Measurements from ENCODE around the gene TMEM74B. TPM values are rescaled to one million over a fixed set of nuclear protein-coding genes. Genes with fewer than 3 reads are reported as not detected.

TMEM74B gene
- total and polyA plus RNA-seq, 9 of the 15 experiments (the other 6 are each of a cell fraction or from before 2014, with no cell fraction given) = 0.24 to 19.0 (median 7.5) TPM

DNA sequence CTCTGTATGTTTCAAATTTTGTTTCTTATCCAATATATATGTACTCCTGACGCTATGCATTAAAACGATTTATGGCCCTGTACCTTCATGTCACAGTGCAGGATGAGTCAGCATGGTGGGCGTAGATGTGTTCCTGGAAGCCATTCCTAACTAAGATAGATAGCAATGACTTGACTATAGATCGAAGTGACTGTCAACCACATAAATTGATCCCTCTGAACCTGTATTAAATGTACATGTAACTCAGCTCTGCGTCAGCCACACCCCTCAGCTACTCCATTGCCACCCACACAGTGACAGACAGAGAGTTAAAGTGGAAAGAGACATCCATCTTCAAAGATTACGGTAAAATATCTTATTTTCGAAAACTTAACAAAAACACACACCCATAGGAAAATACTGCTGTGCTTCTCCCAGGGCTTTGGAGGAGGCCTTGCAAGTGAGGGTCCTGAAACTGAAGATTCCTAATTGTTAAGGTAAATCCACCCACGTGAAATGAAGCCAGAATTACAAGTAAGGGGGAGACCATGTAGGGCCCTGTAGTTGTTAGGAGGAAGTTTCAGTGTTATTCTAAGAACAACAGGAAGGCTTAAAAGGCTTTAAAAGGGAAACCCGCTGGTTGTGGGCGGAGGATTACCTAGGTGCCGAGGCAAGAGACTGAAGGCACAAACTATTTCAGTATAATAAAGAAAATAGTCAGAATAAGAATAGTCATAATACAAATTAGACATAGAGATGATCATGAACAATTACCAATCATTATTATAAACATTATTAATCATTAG lies 30.8 kb upstream of the TMEM74B start (continued):
- TF ChIP-seq, protein P1, sequence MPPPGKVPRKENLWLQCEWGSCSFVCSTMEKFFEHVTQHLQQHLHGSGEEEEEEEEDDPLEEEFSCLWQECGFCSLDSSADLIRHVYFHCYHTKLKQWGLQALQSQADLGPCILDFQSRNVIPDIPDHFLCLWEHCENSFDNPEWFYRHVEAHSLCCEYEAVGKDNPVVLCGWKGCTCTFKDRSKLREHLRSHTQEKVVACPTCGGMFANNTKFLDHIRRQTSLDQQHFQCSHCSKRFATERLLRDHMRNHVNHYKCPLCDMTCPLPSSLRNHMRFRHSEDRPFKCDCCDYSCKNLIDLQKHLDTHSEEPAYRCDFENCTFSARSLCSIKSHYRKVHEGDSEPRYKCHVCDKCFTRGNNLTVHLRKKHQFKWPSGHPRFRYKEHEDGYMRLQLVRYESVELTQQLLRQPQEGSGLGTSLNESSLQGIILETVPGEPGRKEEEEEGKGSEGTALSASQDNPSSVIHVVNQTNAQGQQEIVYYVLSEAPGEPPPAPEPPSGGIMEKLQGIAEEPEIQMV (tag; conservative IDR thresholded peaks at IDR 0.05; ENCODE audit: low read depth) = no peak
- peak; percentile 81 for TF ChIP-seq MAFG (tag; conservative IDR thresholded peaks at IDR 0.05)
- TF ChIP-seq SREBF2 (CRISPR knock-in tag; IDR thresholded peaks at IDR 0.05) = no peak
- TF ChIP-seq, protein P2, sequence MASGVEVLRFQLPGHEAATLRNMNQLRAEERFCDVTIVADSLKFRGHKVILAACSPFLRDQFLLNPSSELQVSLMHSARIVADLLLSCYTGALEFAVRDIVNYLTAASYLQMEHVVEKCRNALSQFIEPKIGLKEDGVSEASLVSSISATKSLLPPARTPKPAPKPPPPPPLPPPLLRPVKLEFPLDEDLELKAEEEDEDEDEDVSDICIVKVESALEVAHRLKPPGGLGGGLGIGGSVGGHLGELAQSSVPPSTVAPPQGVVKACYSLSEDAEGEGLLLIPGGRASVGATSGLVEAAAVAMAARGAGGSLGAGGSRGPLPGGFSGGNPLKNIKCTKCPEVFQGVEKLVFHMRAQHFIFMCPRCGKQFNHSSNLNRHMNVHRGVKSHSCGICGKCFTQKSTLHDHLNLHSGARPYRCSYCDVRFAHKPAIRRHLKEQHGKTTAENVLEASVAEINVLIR (CRISPR knock-in tag; IDR thresholded peaks at IDR 0.05) = no peak
- TF ChIP-seq ZNF592 (IDR thresholded peaks at IDR 0.05) = peak; percentile 11
- no peak for TF ChIP-seq STAG1 (CRISPR knock-in tag; IDR thresholded peaks at IDR 0.05; ENCODE audit: borderline replicate concordance)
- no peak for TF ChIP-seq PRMT5 (CRISPR knock-in tag; IDR thresholded peaks at IDR 0.05)
- TF ChIP-seq ILF3 (IDR thresholded peaks at IDR 0.05; ENCODE audit: borderline replicate concordance) = no peak
- TF ChIP-seq DIDO1 (tag; IDR thresholded peaks at IDR 0.05; ENCODE audit: low read depth) = no peak
- TF ChIP-seq RBM25 (IDR thresholded peaks at IDR 0.05; ENCODE audit: low read depth, low read length, severe bottlenecking) = no peak
- TF ChIP-seq NFYB (IDR thresholded peaks at IDR 0.05; ENCODE audit: extremely low read depth, insufficient read length) = no peak
- TF ChIP-seq CTCFL (IDR thresholded peaks at IDR 0.05; ENCODE audit: borderline replicate concordance, insufficient read depth, low read depth, low read length, poor library complexity, severe bottlenecking) = no peak
- TF ChIP-seq ZNF311 (CRISPR knock-in tag; IDR thresholded peaks at IDR 0.05) = no peak
- TF ChIP-seq, protein P3, sequence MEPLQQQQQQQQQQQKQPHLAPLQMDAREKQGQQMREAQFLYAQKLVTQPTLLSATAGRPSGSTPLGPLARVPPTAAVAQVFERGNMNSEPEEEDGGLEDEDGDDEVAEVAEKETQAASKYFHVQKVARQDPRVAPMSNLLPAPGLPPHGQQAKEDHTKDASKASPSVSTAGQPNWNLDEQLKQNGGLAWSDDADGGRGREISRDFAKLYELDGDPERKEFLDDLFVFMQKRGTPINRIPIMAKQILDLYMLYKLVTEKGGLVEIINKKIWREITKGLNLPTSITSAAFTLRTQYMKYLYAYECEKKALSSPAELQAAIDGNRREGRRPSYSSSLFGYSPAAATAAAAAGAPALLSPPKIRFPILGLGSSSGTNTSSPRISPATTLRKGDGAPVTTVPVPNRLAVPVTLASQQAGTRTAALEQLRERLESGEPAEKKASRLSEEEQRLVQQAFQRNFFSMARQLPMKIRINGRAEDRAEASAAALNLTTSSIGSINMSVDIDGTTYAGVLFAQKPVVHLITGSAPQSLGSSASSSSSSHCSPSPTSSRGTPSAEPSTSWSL (CRISPR knock-in tag; IDR thresholded peaks at IDR 0.05; ENCODE audit: borderline replicate concordance) = no peak
- peak; percentile 73 for TF ChIP-seq STAT5A (IDR thresholded peaks at IDR 0.05; ENCODE audit: borderline replicate concordance, low read length)
- TF ChIP-seq ERF (CRISPR knock-in tag; IDR thresholded peaks at IDR 0.05) = no peak

Data from K562 (cell line).